Peyer's patch (tissue), 4 donors: ENCODE measurements around the gene BAZ1B. TPM values are rescaled to one million over a fixed set of nuclear protein-coding genes. Genes with fewer than 3 reads are reported as not detected.
"Not testable (repeated sequence)": the region's sequence is repeated elsewhere in the genome, so short reads cannot be mapped to it uniquely, and the experiment has no call there.

ENCODE experiments used
- DNase-seq, 3 donors: peaks; one replicate each; pipeline ENCODE4 v3.0.0-alpha.2; 2017 to 2019
- H3K27ac ChIP-seq, 4 donors: fragments of 200-600 bp; sonication (generic); one replicate each; pipeline ENCODE4 v1.5.1; 2016 to 2019
- H3K27me3 ChIP-seq, 2 donors: fragments of 200-600 bp; sonication (generic); one replicate each; pipeline ENCODE4 v1.5.1; 2019
- H3K36me3 ChIP-seq, 3 donors: fragments of 200-600 bp; sonication (generic); one replicate each; pipeline ENCODE4 v1.5.1; 2016 to 2019
- H3K4me1 ChIP-seq, 4 donors: fragments of 200-600 bp; sonication (generic); one replicate each; pipeline ENCODE4 v1.5.1; 2016 to 2019
- H3K4me3 ChIP-seq, 4 donors: fragments of 200-600 bp; sonication (generic); 1 replicate in 3 of 4; 2 replicates in 1 of 4; pipeline ENCODE4 v1.5.1; 2016 to 2019; ENCODE audit warnings: mild to moderate bottlenecking in 1 of 4
- H3K9me3 ChIP-seq, 4 donors: fragments of 200-600 bp; sonication (generic); one replicate each; pipeline ENCODE4 v1.5.1; 2016 to 2019; ENCODE audit warnings: mild to moderate bottlenecking in 1 of 4
- CTCF ChIP-seq, 6 experiments: fragments of 450-650 bp in 4 of 6; fragments of 200-600 bp in 2 of 6; sonication (generic) in 1 of 6; IDR thresholded peaks; one replicate each; pipeline ENCODE4 v1.5.1; 2017 to 2019; ENCODE audit warnings: antibody characterized with exemption in 6 of 6, mild to moderate bottlenecking in 3 of 6, moderate library complexity in 1 of 6
- POLR2A ChIP-seq, 2 donors: fragments of 450-650 bp; IDR thresholded peaks; one replicate each; pipeline ENCODE4 v1.5.1; 2017; ENCODE audit warnings: antibody characterized with exemption in 2 of 2, mild to moderate bottlenecking in 2 of 2, moderate library complexity in 2 of 2
- total RNA-seq, 4 donors: library from RNA; depleted of rRNA; stranded (reverse); fragments of >200 nt; gene quantifications; one replicate each; pipeline ENCODE4 v1.1.0, GENCODE V29; 2016

Gene BAZ1B
- total RNA-seq, 4 donors from 2014 or later = 38.6 to 162 (median 52.6) TPM

GRCh38 chr7:73507556-73507955, 14.5 kb downstream of the BAZ1B start:
- Histone ChIP-seq H3K4me3 (no peak overlapping the region), H3K27ac (no peak overlapping the region), H3K27me3 (no peaks in the 10 kb centered on the region), H3K4me1 (no peaks in the 10 kb centered on the region), H3K36me3 (peaks cover 0 to 88% (median 7%) of the 10 kb centered on the region in 3 donors), H3K9me3 (no peaks in the 10 kb centered on the region)
- TF ChIP-seq POLR2A (IDR thresholded peaks at IDR 0.05) (no peak), CTCF (IDR thresholded peaks at IDR 0.05) (no peak)
- DNase-seq = no peak

DNA sequence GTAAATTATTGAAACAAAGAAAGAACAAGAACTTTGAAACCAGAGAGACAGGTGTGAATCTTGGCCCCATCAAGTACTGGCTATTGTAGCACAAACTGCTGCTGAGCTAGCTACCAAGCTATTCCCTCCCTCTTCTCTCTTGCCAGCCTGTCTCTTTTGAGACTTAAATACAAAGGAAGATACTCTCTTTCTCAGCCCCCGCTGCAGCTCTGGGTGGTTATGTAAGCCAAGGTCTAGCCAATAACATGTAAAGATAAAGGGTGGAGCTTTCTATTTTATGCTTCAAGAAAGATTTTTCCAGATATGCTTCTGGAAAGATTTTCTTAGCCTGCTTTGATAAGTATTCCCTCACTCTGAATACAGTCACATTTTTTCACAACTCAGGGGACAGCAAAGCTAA, 17.2 kb downstream of the BAZ1B start:
- no peak overlapping the region for H3K27ac ChIP-seq
- no peaks in the 10 kb centered on the region for H3K4me1 ChIP-seq
- peaks cover 0 to 99% (median 10%) of the 10 kb centered on the region in 3 donors for H3K36me3 ChIP-seq
- no peaks in the 10 kb centered on the region for H3K9me3 ChIP-seq
- no peak for TF ChIP-seq POLR2A (IDR thresholded peaks at IDR 0.05)
- no peak for TF ChIP-seq CTCF (IDR thresholded peaks at IDR 0.05)
- H3K4me3 ChIP-seq = no peak overlapping the region
- no peaks in the 10 kb centered on the region for H3K27me3 ChIP-seq
- no peak for DNase-seq

DNA sequence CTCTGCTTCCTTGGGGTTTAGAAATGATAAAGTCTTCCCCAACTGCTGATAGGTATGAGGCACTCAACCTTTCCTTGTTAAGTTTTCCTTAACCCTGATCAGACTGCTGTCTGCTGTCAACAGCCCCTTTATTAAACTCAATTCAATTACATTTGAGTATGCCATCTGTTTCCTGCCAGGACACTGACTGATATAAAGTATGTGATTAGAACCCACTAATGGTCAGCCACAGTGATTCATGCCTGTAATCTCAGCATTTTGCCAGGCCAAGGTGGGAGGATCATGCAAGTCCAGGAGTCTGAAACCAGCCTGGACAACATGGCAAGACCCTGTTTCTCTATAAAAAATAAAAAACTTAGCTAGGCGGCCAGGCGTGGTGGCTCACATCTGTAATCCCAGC, 18.1 kb downstream of the BAZ1B start:
- H3K36me3 ChIP-seq = peaks cover 0 to 99% (median 10%) of the 10 kb centered on the region in 3 donors

GRCh38 chr7:73503229-73503628, 18.9 kb downstream of the BAZ1B start:
- H3K9me3 ChIP-seq = no peaks in the 10 kb centered on the region
- no peaks in the 10 kb centered on the region for H3K27me3 ChIP-seq
- no peak for TF ChIP-seq POLR2A (IDR thresholded peaks at IDR 0.05)
- no peak for TF ChIP-seq CTCF (IDR thresholded peaks at IDR 0.05)
- H3K36me3 ChIP-seq = peaks cover 0 to 99% (median 10%) of the 10 kb centered on the region in 3 donors
- DNase-seq = no peak
- H3K4me1 ChIP-seq = no peaks in the 10 kb centered on the region
- no peak overlapping the region for H3K27ac ChIP-seq
- H3K4me3 ChIP-seq = no peak overlapping the region

More for the DNA sequence above, 18.1 kb downstream of the BAZ1B start:
- no peak for TF ChIP-seq POLR2A (IDR thresholded peaks at IDR 0.05)
- Histone ChIP-seq H3K27me3 (no peaks in the 10 kb centered on the region), H3K27ac (no peak overlapping the region), H3K4me3 (no peak overlapping the region), H3K9me3 (no peaks in the 10 kb centered on the region), H3K4me1 (no peaks in the 10 kb centered on the region)
- no peak for DNase-seq

DNA sequence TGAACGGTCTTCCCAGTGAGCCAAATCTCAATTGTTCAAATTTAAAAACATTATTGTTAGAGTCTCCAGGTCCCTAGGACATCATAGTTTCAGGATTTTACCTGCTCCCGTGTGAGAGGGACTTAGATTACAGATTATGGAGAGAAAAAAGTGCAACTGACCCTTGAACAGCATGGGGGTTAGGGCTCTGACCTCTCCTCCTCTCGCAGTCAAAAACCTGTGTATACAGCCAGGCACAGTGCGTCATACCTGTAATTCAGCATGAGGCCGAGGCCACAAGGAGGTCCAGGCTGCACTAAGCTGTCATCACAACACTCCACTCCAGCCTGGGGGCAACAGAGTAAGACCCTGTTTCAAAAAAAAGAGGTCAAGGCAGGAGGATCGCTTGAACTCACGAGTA, 25.5 kb downstream of the BAZ1B start:
- peaks cover 0 to 98% (median 3%) of the 10 kb centered on the region in 3 donors for H3K36me3 ChIP-seq
- H3K27me3 ChIP-seq = no peaks in the 10 kb centered on the region
- H3K4me3 ChIP-seq = no peak overlapping the region
- DNase-seq = no peak
- H3K27ac ChIP-seq = no peak overlapping the region
- TF ChIP-seq CTCF (IDR thresholded peaks at IDR 0.05) = no peak
- TF ChIP-seq POLR2A (IDR thresholded peaks at IDR 0.05) = no peak
- no peaks in the 10 kb centered on the region for H3K4me1 ChIP-seq
- no peaks in the 10 kb centered on the region for H3K9me3 ChIP-seq

DNA sequence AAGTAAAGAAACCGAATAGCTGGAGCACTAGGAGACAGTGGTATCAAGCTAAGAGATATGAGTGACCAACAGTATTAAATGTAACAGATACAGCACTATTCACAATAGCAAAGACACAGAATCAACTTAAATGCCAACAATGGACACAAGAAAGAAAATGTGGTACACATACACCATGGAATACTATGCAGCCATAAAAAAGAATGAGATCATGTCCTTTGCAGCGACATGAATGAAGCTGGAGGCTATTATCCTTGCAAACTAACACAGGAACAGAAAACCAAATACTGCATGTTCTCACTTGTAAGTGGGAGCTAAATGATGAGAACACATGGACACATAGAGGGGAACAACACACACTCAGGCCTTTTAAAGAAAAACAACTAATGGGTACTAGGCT, 26.6 kb downstream of the BAZ1B start:
- DNase-seq, H3K9me3 ChIP-seq, H3K27ac ChIP-seq, H3K4me3 ChIP-seq, H3K27me3 ChIP-seq, H3K4me1 ChIP-seq: not testable (repeated sequence)
- peaks cover 0 to 97% (median 0%) of the 10 kb centered on the region in 3 donors for H3K36me3 ChIP-seq

- H3K4me3 ChIP-seq = no peak overlapping the region
- no peaks in the 10 kb centered on the region for H3K9me3 ChIP-seq
- no peak overlapping the region for H3K27ac ChIP-seq
- peaks cover 0 to 95% (median 0%) of the 10 kb centered on the region in 3 donors for H3K36me3 ChIP-seq
- DNase-seq = no peak
- no peaks in the 10 kb centered on the region for H3K4me1 ChIP-seq
- no peaks in the 10 kb centered on the region for H3K27me3 ChIP-seq
- no peak for TF ChIP-seq POLR2A (IDR thresholded peaks at IDR 0.05)
- TF ChIP-seq CTCF (IDR thresholded peaks at IDR 0.05) = no peak
These were observed 32.1 kb downstream of the BAZ1B start for GRCh38 chr7:73489976-73490375.
